Large intestine (tissue), 3 donors: ENCODE data around the gene SH2B2. TPM values are rescaled to one million over a fixed set of nuclear protein-coding genes. Genes with fewer than 3 reads are reported as not detected.

Experiments
- DNase-seq, 2 donors: peaks; one replicate each; pipeline versions ENCODE4 v3.0.0 to v3.0.0-alpha.2; 2013
- H3K27ac ChIP-seq: one replicate; pipeline ENCODE4 v1.5.1; 2013; ENCODE audit warnings: low read length
- H3K27me3 ChIP-seq: 2 replicates; pipeline ENCODE4 v1.6.1; 2013; ENCODE audit warnings: low read length; ENCODE audit not compliant: control insufficient read depth, insufficient read depth
- H3K36me3 ChIP-seq: 2 replicates; pipeline ENCODE4 v1.6.1; 2013; ENCODE audit warnings: low read length; ENCODE audit not compliant: control insufficient read depth, insufficient read depth
- H3K4me1 ChIP-seq: one replicate; pipeline ENCODE4 v1.6.1; 2013; ENCODE audit warnings: low read length; ENCODE audit not compliant: control insufficient read depth, insufficient read depth
- H3K4me3 ChIP-seq: one replicate; pipeline ENCODE4 v1.5.1; 2013; ENCODE audit warnings: low read length
- H3K9me3 ChIP-seq: one replicate; pipeline ENCODE4 v1.6.1; 2013; ENCODE audit warnings: mild to moderate bottlenecking, low read depth, low read length, moderate library complexity; ENCODE audit not compliant: control insufficient read depth
- WGBS: methylation state at CpG from one replicate; pipeline ENCODE4 v1.1.5; 2013; ENCODE audit warnings: low lambda C conversion rate; ENCODE audit not compliant: insufficient coverage; 5-methylcytosine and 5-hydroxymethylcytosine counted together
- polyA plus RNA-seq: library from polyadenylated mRNA; unstranded; fragments of 120-200 nt; gene quantifications from one replicate; pipeline ENCODE4 v1.2.1, GENCODE V29; 2013

SH2B2 gene
- polyA plus RNA-seq, 1 donor: 1.6 TPM

DNA sequence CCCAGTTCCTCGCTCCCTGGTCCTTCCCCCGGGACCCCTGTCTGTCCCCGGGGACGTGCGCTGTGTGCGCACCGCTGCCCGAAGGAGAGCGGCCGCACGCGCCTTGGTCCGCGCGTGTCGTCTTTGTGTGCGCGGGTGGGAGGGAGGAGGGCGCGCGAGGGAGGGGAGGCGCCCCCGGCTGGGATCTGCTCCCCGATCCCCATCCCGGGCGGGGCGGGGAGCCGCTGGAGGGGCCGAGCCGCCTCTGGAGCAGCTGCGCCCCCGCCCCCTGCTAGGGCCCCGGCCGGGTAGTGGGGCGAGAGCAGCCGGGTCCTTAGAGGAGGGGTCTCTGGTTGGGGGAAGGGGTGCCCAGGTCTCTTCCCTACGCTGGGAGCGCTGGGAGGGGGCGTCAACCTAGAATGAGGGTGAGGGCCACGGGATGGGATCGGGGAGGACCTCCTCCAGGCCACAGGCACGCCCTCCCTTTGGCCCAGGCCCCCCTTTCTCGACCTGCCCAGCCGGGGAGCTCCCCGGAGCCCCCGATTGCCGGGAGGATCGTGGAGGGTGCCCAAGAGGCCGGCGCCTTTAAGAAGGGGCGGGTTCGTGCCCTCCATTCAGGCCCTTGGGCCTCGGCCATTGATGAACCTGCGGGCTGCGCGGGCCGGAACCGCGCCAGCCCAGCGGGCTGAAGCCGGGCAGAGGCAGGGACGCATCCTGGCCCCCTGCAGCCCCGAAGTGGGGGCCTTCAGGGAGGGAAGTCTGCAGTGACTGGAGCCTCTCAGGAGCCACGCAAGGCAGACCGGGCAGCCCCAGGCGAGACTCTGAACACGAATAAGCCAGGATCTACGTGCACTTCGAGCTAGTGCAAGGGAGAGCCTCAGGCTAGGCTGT is 678 bp downstream of the SH2B2 start:
- Histone ChIP-seq H3K27me3 (peaks cover 4% of the 10 kb centered on the region), H3K4me1 (peaks cover 16% of the 10 kb centered on the region), H3K4me3 (peak overlapping the region; percentile 67), H3K9me3 (peaks cover 5% of the 10 kb centered on the region), H3K36me3 (no peaks in the 10 kb centered on the region), H3K27ac (no peak overlapping the region)
- WGBS: no CpG with 5 or more reads among the region's 69 CpGs
- DNase-seq: peak; percentile 35 to 63

DNA sequence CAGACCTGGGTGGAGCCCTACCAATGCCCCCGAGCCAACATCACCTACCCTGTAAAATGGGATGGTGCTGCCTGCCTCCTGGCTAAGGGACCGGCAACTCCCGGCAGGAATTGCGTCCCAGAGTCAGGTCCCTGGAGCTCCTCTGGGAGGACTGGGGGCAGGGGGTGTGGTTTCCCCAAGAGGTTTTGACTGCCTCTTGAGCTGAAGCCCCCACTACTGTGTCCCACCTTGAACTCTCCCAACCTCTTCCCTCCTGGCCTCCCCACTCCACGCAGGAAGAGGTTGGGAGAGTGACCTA is 1.3 kb downstream of the SH2B2 start:
- WGBS: no CpG with 5 or more reads among the region's 5 CpGs
- no peak for DNase-seq
- Histone ChIP-seq H3K4me3 (peak overlapping the region; percentile 67), H3K4me1 (peaks cover 16% of the 10 kb centered on the region), H3K36me3 (no peaks in the 10 kb centered on the region), H3K9me3 (peaks cover 5% of the 10 kb centered on the region), H3K27ac (no peak overlapping the region), H3K27me3 (peaks cover 9% of the 10 kb centered on the region)

DNA sequence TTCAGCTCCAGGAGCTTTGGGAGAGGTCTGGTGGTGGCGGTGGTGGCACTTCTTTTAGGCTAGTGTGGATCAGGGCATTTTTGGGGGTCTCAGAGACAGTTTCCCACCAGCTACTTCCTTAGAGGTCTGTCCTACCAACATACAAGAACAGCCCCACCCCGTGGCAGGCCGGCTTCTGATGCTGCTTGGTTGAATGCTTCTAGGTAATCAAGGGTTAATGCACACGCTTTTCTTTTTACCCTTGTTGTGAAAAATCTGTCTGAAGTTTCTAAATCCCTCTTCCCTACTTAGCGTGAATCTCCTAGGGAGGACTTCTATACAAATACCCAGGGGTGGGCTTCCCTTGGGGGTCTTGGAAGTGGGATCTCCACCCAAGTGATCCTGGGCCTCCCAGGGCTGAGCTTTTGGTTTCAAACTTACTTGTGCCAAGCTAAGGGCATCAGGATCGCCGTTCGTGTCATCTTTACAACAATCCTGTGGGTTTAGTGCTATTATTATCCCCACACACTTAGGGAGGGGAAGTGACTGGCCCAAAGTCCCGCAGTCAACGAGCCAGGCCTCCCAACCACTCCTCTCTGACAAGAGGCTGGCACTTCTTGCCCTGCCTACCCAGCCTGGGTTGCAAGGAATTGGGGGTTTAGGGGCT is 1.7 kb downstream of the SH2B2 start:
- no peak for DNase-seq
- Histone ChIP-seq H3K27ac (no peak overlapping the region), H3K4me3 (peak overlapping the region; percentile 67), H3K27me3 (peaks cover 13% of the 10 kb centered on the region), H3K4me1 (peaks cover 16% of the 10 kb centered on the region), H3K9me3 (peaks cover 5% of the 10 kb centered on the region), H3K36me3 (no peaks in the 10 kb centered on the region)
- no CpG with 5 or more reads among the region's 10 CpGs for WGBS

DNA sequence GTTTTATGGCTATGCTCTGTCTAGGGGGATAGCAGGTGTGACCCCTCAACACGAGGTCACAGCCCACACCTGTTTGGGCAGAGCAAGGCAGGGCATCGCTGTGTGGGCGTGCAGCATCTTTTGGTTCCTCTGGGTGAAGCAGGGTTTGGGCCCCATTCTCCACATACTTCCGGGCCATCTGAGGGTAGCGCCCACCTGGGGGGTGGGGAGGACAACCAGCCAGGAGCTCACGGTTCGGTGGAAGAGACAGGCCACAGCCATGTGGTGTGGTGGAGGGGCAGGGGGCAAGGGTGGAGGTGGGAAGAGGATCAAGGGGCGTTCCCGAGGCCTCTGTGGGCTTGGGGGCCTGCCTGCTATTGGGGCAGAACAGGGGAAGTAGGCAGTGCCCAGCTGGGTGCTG is 2.4 kb downstream of the SH2B2 start:
- H3K4me3 ChIP-seq: no peak overlapping the region
- WGBS: no CpG with 5 or more reads among the region's 9 CpGs
- H3K36me3 ChIP-seq: no peaks in the 10 kb centered on the region
- no peak overlapping the region for H3K27ac ChIP-seq
- no peak for DNase-seq
- H3K27me3 ChIP-seq: peaks cover 16% of the 10 kb centered on the region
- H3K4me1 ChIP-seq: peaks cover 16% of the 10 kb centered on the region
- peaks cover 5% of the 10 kb centered on the region for H3K9me3 ChIP-seq

DNA sequence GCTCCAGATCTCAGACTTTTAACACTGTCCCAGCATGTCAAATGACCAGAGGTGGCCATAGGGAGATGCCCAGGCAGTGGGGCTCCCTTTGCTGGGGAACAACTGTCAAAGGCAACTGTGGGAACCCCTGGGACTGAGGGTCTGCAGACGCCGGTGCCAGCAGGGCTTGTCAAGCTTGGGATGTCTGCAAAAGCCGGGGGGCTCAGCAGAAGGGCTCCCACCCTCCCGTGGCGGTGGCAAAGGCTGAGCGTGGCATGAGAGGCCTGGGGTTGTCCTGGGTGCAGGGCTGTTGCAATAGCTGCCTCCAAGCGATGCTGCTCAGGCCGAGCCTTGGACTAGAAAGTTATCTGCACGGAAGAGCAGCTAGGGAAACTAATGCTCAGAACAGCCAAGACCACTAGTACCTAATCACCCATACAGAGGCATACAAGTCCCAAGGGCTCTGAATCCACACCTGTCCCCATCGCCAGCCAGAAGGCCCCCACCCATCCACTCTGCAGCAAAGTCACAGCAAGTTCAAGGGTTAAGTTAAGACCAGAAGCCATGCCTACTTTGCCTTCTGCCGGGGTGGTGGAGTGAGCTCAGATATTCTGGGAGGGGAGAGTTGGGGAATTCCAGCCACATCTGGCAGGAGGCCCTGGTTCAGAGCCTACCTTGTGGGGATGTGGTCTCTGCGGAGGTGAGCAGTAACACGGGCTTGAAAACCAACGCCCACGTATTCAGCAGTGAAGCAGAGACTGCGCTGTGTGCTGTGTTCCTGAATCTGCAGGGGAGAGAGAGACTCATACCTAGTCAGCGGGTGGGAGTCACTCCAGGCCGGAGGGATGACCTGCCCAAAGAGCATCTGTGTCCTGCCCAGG is 4.6 kb downstream of the SH2B2 start:
- H3K36me3 ChIP-seq: no peaks in the 10 kb centered on the region
- H3K27me3 ChIP-seq: peaks cover 14% of the 10 kb centered on the region
- H3K27ac ChIP-seq: no peak overlapping the region
- WGBS: no CpG with 5 or more reads among the region's 18 CpGs
- H3K4me1 ChIP-seq: peaks cover 14% of the 10 kb centered on the region
- peaks cover 5% of the 10 kb centered on the region for H3K9me3 ChIP-seq
- DNase-seq: no peak
- no peak overlapping the region for H3K4me3 ChIP-seq

DNA sequence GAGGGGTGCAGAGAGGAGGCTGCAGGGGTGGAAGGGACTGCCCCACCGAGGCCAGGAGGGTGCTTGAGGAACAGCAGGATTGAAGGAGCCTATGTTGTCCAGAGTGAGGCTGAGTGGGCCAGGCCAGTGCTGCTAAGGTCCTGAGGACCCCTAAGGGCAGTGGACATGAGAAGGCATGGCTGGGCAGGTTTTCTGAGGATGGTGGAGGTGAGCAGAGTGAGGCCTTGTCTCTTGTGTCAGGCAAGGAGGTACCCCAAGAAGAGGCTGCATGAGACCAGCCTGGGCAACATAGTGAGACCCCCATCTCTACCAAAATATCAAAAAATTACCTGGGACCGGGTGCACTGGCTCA is 5.2 kb downstream of the SH2B2 start:
- Histone ChIP-seq H3K9me3 (peaks cover 5% of the 10 kb centered on the region), H3K4me1 (peaks cover 14% of the 10 kb centered on the region), H3K36me3 (no peaks in the 10 kb centered on the region), H3K4me3 (no peak overlapping the region), H3K27ac (no peak overlapping the region), H3K27me3 (peaks cover 14% of the 10 kb centered on the region)
- no peak for DNase-seq
- WGBS: no CpG with 5 or more reads among the region's 2 CpGs

DNA sequence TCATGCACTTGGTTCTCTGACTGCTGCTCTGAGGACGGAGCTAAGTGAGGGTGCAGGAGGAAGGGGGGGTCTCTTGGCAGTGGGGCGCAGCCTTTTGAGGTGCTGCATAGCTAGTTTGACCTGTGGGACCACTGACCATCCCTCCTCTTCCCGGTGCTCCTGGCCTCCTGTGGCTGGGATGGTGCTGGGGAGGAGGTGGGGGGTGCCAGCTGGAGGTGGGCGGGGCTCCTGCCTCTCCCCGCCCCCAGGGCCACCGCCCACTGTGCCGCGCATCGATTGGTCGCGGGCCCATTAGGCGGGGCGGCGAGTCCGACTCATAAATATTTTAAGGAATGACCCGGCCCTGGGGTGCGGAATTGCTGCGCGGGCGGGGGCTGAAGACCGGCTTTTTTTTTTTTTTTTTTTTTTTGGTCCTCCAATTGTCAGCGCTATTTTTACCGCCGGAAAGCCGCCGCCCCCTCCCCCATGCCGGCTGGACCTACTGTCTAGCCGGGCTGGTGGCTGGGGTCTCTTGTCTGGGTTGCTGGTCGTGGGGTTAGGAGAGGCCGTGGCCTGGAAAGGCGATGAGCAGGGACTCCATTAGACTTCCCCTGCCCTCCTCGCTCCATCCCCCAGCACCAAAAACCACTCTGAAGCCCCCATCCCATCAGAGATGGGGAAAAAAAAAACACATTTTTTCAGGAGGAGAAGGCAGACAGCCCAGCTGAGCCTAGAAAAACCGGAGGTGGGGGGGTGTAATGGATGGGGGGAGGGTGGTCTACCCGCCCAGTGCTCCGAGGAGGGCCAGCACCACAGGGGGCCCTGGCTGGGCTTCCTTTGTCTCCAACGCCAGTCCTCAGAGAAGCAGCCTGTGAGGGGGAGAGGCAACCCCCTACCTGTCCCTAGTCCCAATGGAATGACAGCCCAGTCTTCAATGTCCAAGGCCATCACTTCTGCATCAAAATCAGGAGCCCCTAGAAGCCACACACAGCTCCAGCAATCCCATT is 6.4 kb downstream of the SH2B2 start:
- no CpG with 5 or more reads among the region's 36 CpGs for WGBS
- no peak for DNase-seq
- Histone ChIP-seq H3K4me3 (no peak overlapping the region), H3K9me3 (no peaks in the 10 kb centered on the region), H3K36me3 (no peaks in the 10 kb centered on the region), H3K4me1 (peaks cover 6% of the 10 kb centered on the region), H3K27me3 (peaks cover 12% of the 10 kb centered on the region), H3K27ac (no peak overlapping the region)

DNA sequence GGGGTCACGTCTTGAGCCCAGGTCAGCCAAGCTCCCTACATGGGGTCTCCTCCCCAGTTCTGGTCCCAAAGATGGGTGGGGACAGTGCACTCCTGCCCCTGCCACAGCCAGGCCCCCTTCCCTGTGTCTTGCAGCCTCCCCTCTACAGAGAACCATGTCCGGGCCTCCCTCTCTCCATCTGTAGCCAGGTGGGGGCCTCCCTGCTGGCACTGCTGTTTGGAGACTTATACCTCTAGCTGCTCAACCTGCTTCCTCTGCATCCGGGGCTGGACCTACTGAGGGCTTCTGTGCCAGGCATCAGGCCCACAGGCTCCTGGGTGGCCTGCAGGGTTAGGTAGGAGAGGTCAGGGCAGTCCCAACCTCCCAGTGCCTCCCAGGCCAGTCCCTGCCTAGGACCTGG is 7.9 kb downstream of the SH2B2 start:
- no CpG with 5 or more reads among the region's 3 CpGs for WGBS
- no peaks in the 10 kb centered on the region for H3K36me3 ChIP-seq

DNA sequence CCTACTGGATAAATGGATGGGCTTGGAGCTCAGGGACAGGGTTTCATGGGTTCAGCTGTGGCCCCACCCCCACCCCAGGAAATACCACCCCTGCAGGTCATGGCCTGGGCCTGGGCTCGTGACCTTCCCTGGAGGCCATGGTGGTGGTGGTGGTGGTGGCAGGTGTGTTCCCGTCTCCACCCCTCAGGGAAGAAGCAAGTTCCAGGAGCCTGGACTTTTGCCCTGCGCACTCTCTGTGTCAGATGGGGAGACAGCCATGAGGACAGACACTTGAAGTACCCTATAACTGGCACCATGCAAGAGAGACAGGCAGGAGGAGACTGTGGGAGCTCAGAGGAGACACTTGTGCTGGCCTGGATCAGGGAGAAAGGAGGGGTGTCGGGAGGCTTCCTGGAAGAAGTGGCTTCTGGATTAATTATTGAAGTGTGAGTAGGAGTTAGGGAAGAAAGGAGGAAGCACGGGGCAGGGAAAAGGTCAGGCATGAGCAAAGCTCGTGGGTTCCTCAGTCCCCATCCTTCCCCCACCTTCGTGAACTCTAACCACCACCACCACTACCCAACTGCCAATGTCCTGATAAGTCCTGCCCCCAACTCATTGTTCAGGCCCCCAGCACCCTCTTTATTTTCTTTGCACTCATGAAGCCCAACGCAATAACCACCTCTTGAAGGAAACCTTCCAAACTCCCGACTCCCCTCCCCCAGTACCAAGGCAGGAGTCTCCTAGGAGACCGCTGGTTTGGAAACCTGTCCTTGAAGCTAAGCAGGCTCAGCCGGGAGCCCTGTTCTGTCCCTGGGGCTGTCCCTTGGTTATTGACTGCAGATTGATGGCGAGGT is 8.9 kb downstream of the SH2B2 start:
- H3K4me1 ChIP-seq: peaks cover 3% of the 10 kb centered on the region
- H3K27me3 ChIP-seq: peaks cover 25% of the 10 kb centered on the region
- H3K27ac ChIP-seq: no peak overlapping the region
- H3K4me3 ChIP-seq: no peak overlapping the region
- peaks cover 4% of the 10 kb centered on the region for H3K9me3 ChIP-seq
- DNase-seq: peak in 1 of 2 donors; percentile 24
- no CpG with 5 or more reads among the region's 12 CpGs for WGBS
- no peaks in the 10 kb centered on the region for H3K36me3 ChIP-seq

More for the DNA sequence above, 7.9 kb downstream of the SH2B2 start:
- no peak for DNase-seq
- Histone ChIP-seq H3K4me3 (no peak overlapping the region), H3K9me3 (no peaks in the 10 kb centered on the region), H3K27me3 (peaks cover 15% of the 10 kb centered on the region), H3K27ac (no peak overlapping the region), H3K4me1 (peaks cover 3% of the 10 kb centered on the region)
